Sigmoid colon (tissue), 7 donors: ENCODE data around the gene SLC25A39. TPM values are rescaled to one million over a fixed set of nuclear protein-coding genes. Genes with fewer than 3 reads are reported as not detected.
"Not testable (repeated sequence)": the region's sequence is repeated elsewhere in the genome, so short reads cannot be mapped to it uniquely, and the experiment has no call there.

Experiments
- DNase-seq: peaks from one replicate; pipeline ENCODE4 v3.0.0-alpha.2; 2019
- H3K27ac ChIP-seq, 4 donors: fragments of 200-600 bp; sonication (generic); one replicate each; pipeline ENCODE4 v1.5.1; 2016 to 2019; ENCODE audit warnings: mild to moderate bottlenecking in 1 of 4
- H3K27me3 ChIP-seq, 3 donors: fragments of 200-600 bp; sonication (generic); one replicate each; pipeline ENCODE4 v1.5.1; 2019; ENCODE audit warnings: mild to moderate bottlenecking in 1 of 3
- H3K36me3 ChIP-seq, 4 donors: fragments of 200-600 bp; sonication (generic); one replicate each; pipeline ENCODE4 v1.5.1; 2016 to 2019
- H3K4me1 ChIP-seq, 4 donors: fragments of 200-600 bp; sonication (generic); one replicate each; pipeline ENCODE4 v1.5.1; 2017 to 2019
- H3K4me3 ChIP-seq, 4 donors: fragments of 200-600 bp; sonication (generic); one replicate each; pipeline ENCODE4 v1.5.1; 2017 to 2019; ENCODE audit warnings: mild to moderate bottlenecking in 2 of 4, moderate library complexity in 1 of 4
- H3K9me3 ChIP-seq, 4 donors: fragments of 200-600 bp in 3 of 4; sonication (generic) in 3 of 4; one replicate each; pipeline versions ENCODE4 v1.5.1 to v1.6.1; 2013 to 2019
- CTCF ChIP-seq, 4 experiments: fragments of 450-650 bp in 3 of 4; fragments of 200-600 bp in 1 of 4; IDR thresholded peaks; one replicate each; pipeline ENCODE4 v1.5.1; 2016 to 2019; ENCODE audit warnings: antibody characterized with exemption in 4 of 4, mild to moderate bottlenecking in 3 of 4, moderate library complexity in 2 of 4
- EP300 ChIP-seq, 4 donors: sonication (generic); formaldehyde crosslinking; IDR thresholded peaks; one replicate each; pipeline ENCODE4 v1.6.1; 2017; ENCODE audit warnings: antibody characterized with exemption in 4 of 4
- POLR2A ChIP-seq, 2 donors: fragments of 450-650 bp; IDR thresholded peaks; one replicate each; pipeline ENCODE4 v1.6.1; 2016; ENCODE audit warnings: antibody characterized with exemption in 2 of 2, mild to moderate bottlenecking in 2 of 2, moderate library complexity in 2 of 2
- POLR2AphosphoS5 ChIP-seq, 4 donors: sonication (generic); formaldehyde crosslinking; IDR thresholded peaks; one replicate each; pipeline ENCODE4 v1.6.1; 2017; ENCODE audit warnings: antibody characterized with exemption in 4 of 4
- WGBS, 2 donors: extraction: QIAGEN DNeasy Blood & Tissue Kit; methylation state at CpG; one replicate each; pipeline ENCODE4 v1.1.7; 2013; 5-methylcytosine and 5-hydroxymethylcytosine counted together
- intact Hi-C: fragments of 100-400 bp; cut with DNase I; formaldehyde crosslinking; loops from one replicate; pipeline ENCODE4 v1.15.1; 2023
- polyA plus RNA-seq, 3 donors: library from polyadenylated mRNA; stranded (reverse); fragments of 200-250 nt; gene quantifications; one replicate each; pipeline ENCODE4 v1.2.3, GENCODE V29; 2013
- total RNA-seq, 4 donors: library from RNA; depleted of rRNA; stranded (reverse); fragments of >200 nt; gene quantifications; one replicate each; pipeline ENCODE4 v1.1.0, GENCODE V29; 2016
- donor health status: healthy with polysubstance abuse.
- donor health status: Bipolar disorder and iron deficiency.
- donor health status: healthy.

Gene SLC25A39
- total and polyA plus RNA-seq, 7 donors, result 39.0 to 163 (median 51.8) TPM

GRCh38 chr17:44344939-44345453, 20.4 kb upstream of the SLC25A39 start, which contains the start of gene GRN:
GRN (plus strand) TSS chr17:44345302; CDS start chr17:44349165, 3,863 bp downstream.
- peak; percentile 98 for DNase-seq
- TF ChIP-seq EP300 (IDR thresholded peaks at IDR 0.05) (peak in 1 of 4 donors; percentile 82), POLR2AphosphoS5 (IDR thresholded peaks at IDR 0.05) (peak; percentile 72 to 88 (median 84)), CTCF (IDR thresholded peaks at IDR 0.05) (no peak), POLR2A (IDR thresholded peaks at IDR 0.05) (peak; percentile 55 to 80)
- Histone ChIP-seq H3K27me3 (no peaks in the 10 kb centered on the region), H3K4me1 (peaks cover 0 to 18% (median 16%) of the 10 kb centered on the region in 4 donors), H3K9me3 (no peaks in the 10 kb centered on the region), H3K4me3 (peak within 1 kb of the TSS; percentile 67 to 75 (median 68)), H3K36me3 (peaks cover 0 to 11% (median 4%) of the 10 kb centered on the region in 4 donors), H3K27ac (peak within 1 kb of the TSS; percentile 77 to 88 (median 88))
- WGBS, 2 donors, result 0 to 1% methylated on average over 26 of the region's 26 CpGs
- intact Hi-C loops, result loop anchor here (5.0 kb wide), 2 partner anchors 38 to 133 kb away; partner anchors contain the start of gene RUNDC3A

GRCh38 chr17:44343510-44344209, 19.0 kb upstream of the SLC25A39 start:
- intact Hi-C loops, result no loop called here
- no peak for TF ChIP-seq POLR2A (IDR thresholded peaks at IDR 0.05)
- TF ChIP-seq CTCF (IDR thresholded peaks at IDR 0.05), result no peak
- no peak for TF ChIP-seq EP300 (IDR thresholded peaks at IDR 0.05)
- TF ChIP-seq POLR2AphosphoS5 (IDR thresholded peaks at IDR 0.05), result no peak
- no peaks in the 10 kb centered on the region for H3K27me3 ChIP-seq
- no peaks in the 10 kb centered on the region for H3K9me3 ChIP-seq
- WGBS, 2 donors, result 82 to 83% methylated on average over 11 of the region's 11 CpGs
- H3K4me1 ChIP-seq, result peaks cover 0 to 18% (median 16%) of the 10 kb centered on the region in 4 donors
- H3K36me3 ChIP-seq, result no peaks in the 10 kb centered on the region
- H3K4me3 ChIP-seq, result no peak overlapping the region
- H3K27ac ChIP-seq, result no peak overlapping the region
- no peak for DNase-seq

GRCh38 chr17:44340553-44340952, 15.9 kb upstream of the SLC25A39 start:
- H3K27ac ChIP-seq, H3K36me3 ChIP-seq, H3K9me3 ChIP-seq, DNase-seq, H3K27me3 ChIP-seq, intact Hi-C loops, H3K4me3 ChIP-seq, H3K4me1 ChIP-seq: not testable (repeated sequence)
- 65 to 81% methylated on average over 5 of the region's 5 CpGs for WGBS, 2 donors

- Histone ChIP-seq H3K4me1 (no peaks in the 10 kb centered on the region), H3K4me3 (no peak overlapping the region), H3K36me3 (no peaks in the 10 kb centered on the region), H3K27ac (no peak overlapping the region), H3K9me3 (no peaks in the 10 kb centered on the region), H3K27me3 (no peaks in the 10 kb centered on the region)
- WGBS, 2 donors, result 43 to 56% methylated on average over 6 of the region's 6 CpGs
- DNase-seq, result no peak
- TF ChIP-seq POLR2AphosphoS5 (IDR thresholded peaks at IDR 0.05) (no peak), POLR2A (IDR thresholded peaks at IDR 0.05) (no peak), EP300 (IDR thresholded peaks at IDR 0.05) (no peak)
- intact Hi-C loops, result no loop called here
Measured at GRCh38 chr17:44338702-44339101, 14.1 kb upstream of the SLC25A39 start.

- H3K4me1 ChIP-seq, result peaks cover 0 to 5% (median 1%) of the 10 kb centered on the region in 4 donors
- H3K4me3 ChIP-seq, result no peak overlapping the region
- no peak overlapping the region for H3K27ac ChIP-seq
- no peaks in the 10 kb centered on the region for H3K27me3 ChIP-seq
- TF ChIP-seq POLR2AphosphoS5 (IDR thresholded peaks at IDR 0.05), result no peak
- no peak for TF ChIP-seq CTCF (IDR thresholded peaks at IDR 0.05)
- TF ChIP-seq EP300 (IDR thresholded peaks at IDR 0.05), result no peak
- TF ChIP-seq POLR2A (IDR thresholded peaks at IDR 0.05), result no peak
- 52 to 59% methylated on average over 5 of the region's 5 CpGs for WGBS, 2 donors
- intact Hi-C loops, result no loop called here
- H3K36me3 ChIP-seq, result no peaks in the 10 kb centered on the region
- DNase-seq, result no peak
- H3K9me3 ChIP-seq, result no peaks in the 10 kb centered on the region
Measured at GRCh38 chr17:44335968-44336367, 11.3 kb upstream of the SLC25A39 start.
